ENCODE results near the gene NME7.

DNA sequence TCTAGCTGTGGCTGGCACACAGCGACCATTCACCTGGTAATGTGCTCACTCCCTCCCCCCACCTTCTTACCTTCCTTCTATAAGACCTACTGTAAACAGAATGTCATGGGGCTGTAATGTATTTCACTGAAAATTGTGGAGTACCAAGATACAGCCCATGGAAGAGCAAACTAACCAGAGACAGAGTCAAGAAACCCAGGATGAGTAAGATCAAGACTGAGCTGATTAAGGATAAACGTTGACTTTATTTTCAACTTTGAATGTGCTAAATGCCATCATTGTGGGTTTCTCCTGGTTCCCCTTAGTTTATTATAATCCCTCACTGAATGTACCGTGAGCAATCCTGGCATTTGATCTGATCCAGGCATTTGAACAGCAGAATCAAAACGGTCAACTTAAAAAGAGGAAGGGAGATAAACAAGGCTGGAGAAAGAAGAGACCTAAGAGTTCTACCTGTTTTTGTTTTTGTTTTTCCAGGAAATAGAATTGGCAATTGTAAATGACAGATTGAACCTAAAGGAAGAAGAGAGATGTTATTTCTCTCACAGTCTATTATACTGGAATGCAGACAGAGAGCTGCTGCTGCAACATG, 277.2 kb downstream of the NME7 start:
- no peak for TF ChIP-seq EZH2 (IDR thresholded peaks at IDR 0.05)
- TF ChIP-seq POLR2AphosphoS5 (IDR thresholded peaks at IDR 0.05; ENCODE audit: borderline replicate concordance, low read depth, low read length) = no peak
